GM21528 (cell line): ENCODE data around the gene HTR3C.
"Not testable (repeated sequence)": the region's sequence is repeated elsewhere in the genome, so short reads cannot be mapped to it uniquely, and the experiment has no call there.

Source experiments
- ATAC-seq: cut with Tn5 transposase; IDR thresholded peaks from one replicate; pipeline ENCODE4 v1.9.1; 2021; ENCODE audit warnings: mild to moderate bottlenecking, moderate library complexity; ENCODE audit not compliant: unreplicated experiment, low FRiP score

HTR3C gene

GRCh38 chr3:184030536-184030935, 22.3 kb upstream of the HTR3C start:
- ATAC-seq, result no peak

GRCh38 chr3:184031187-184031792, 21.6 kb upstream of the HTR3C start, which contains the start of gene HTR3D:
Gene HTR3D, plus strand, starts transcription at chr3:184031742. Its CDS starts 0 bp downstream, at chr3:184031742.
- ATAC-seq, result no peak

GRCh38 chr3:184037816-184038215, 15.0 kb upstream of the HTR3C start:
- no peak for ATAC-seq

GRCh38 chr3:184038307-184038706, 14.5 kb upstream of the HTR3C start:
- ATAC-seq, result not testable (repeated sequence)

GRCh38 chr3:184039414-184039813, 13.4 kb upstream of the HTR3C start:
- ATAC-seq, result no peak

- ATAC-seq, result no peak
Observed at GRCh38 chr3:184040010-184040409, 12.8 kb upstream of the HTR3C start.

- ATAC-seq, result no peak
Observed at GRCh38 chr3:184042617-184043016, 10.2 kb upstream of the HTR3C start.

- no peak for ATAC-seq
Observed at GRCh38 chr3:184045995-184046394, 6.9 kb upstream of the HTR3C start.

- no peak for ATAC-seq
Observed at GRCh38 chr3:184050217-184050847, 2.5 kb upstream of the HTR3C start.

GRCh38 chr3:184058029-184058428, 5.2 kb downstream of the HTR3C start:
- no peak for ATAC-seq

- no peak for ATAC-seq
Observed at GRCh38 chr3:184059424-184059823, 6.6 kb downstream of the HTR3C start.

- no peak for ATAC-seq
Observed at GRCh38 chr3:184062637-184063036, 9.8 kb downstream of the HTR3C start.

GRCh38 chr3:184066211-184066610, 13.4 kb downstream of the HTR3C start:
- no peak for ATAC-seq

- ATAC-seq, result no peak
Observed at GRCh38 chr3:184067573-184068055, 14.8 kb downstream of the HTR3C start.

- no peak for ATAC-seq
Observed at GRCh38 chr3:184068344-184068743, 15.5 kb downstream of the HTR3C start.

- not testable (repeated sequence) for ATAC-seq
Observed at GRCh38 chr3:184071142-184071541, 18.3 kb downstream of the HTR3C start.

- no peak for ATAC-seq
Observed at GRCh38 chr3:184073621-184074020, 20.8 kb downstream of the HTR3C start.

- ATAC-seq, result no peak
Observed at GRCh38 chr3:184075901-184076300, 23.1 kb downstream of the HTR3C start.

- ATAC-seq, result no peak
Observed at GRCh38 chr3:184077881-184078280, 25.0 kb downstream of the HTR3C start.

- no peak for ATAC-seq
Observed at GRCh38 chr3:184078851-184079250, 26.0 kb downstream of the HTR3C start.

GRCh38 chr3:184081116-184081830, 28.4 kb downstream of the HTR3C start:
- ATAC-seq, result no peak

- no peak for ATAC-seq
Observed at GRCh38 chr3:184082034-184082433, 29.2 kb downstream of the HTR3C start.
